Measurements from ENCODE around the gene SARDH.

Gene SARDH

DNA sequence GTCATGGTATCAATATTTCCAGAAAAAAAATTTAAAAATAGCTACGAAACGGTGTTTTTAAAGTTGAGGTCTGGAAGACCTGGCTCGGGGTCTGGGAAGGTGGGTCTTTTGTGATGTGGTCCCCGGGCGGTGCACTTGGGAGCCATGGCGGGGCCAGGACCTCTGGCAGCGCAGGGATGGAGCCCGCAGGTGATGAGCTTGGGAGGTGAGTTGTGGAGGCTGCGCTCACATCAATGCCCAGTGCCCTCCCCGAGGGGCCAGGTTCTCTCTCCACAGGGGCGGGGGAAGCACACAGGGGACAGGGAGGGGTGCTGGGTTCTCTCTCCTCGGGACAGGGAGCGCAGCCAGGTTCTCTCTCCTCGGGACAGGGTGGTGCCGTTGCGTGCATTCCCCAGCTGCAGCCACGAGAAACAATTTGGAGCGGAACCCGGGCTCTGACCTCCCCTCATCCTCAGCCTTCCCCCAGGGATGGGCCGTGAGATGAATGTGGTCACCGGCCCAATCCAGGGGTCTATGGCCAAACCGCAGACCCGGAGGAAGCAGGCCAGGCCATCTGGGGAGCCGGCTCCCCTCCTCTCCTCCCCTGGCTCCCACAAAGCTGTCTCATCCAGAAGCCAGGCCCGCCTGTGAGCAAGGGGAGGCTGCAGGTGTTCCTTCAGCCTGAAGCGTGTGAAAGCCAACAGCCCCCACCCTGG is 76.2 kb downstream of the SARDH start:
- no peak for DNase-seq

DNA sequence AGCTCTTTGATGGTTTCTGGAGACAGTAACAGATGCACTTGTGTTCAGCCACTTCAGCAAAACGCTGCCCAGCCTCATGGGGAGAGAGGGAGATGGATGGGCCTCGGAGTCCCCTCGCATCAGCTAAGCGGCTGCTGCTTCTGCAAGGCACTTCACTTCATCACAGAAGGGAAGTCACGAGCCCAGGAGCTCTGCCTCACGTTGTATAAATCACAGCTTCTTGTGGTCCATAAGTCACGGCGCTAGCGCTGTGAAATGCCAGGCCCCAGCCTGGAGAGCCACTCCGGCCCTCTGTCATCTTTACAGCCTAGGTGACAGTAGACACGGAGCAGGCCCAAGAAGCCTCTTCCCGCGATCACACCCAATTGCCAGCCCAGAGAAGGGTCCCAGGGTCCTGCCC is 78.6 kb downstream of the SARDH start:
- no peak for DNase-seq

DNA sequence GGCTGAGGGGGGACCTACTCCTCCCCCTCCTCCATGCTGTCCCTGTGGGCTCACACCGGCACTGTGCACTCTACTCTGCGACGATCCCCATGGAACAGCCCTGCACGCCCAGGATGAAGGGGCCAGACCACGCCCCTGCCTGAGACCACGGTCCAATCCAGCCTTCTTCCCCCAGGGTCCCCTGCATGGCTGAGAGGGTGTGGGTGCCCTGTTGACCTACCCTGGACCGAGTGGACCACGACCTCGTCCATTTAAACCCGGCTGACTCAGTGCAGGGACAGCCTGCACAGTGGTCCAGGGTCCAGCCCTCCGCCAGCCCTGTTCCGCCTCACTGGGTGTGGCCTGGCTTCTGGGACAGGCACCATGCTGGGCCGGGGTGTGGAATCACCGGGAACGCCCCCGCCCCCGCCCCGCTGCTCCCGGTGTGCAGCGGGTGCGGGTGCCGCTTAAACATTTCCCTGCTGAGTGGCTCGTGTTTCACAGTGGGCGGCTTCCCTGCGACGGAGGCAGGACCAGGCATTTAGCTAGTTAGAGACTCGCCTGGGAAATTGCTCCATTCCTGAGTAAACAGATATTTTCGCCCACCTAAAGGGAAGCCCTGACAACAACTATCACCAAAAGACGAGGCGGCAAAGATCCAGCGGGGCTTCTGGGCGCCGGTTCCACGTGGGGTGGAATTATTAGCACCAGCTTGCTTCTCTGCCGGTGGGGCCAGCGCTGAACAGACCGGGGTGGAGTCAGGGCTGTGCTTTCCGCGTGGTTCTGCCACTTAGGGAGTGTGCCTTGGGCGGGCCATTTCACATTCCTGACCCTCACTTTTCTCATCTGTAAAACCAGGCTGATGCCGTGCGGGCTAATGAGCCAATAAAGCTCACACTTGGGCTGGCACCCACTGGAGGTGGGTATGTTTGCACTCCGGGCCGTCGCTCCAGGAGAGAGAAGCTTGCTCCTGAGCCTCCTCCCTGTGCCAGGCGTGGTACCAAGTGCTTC is 79.4 kb downstream of the SARDH start:
- no peak for DNase-seq

DNA sequence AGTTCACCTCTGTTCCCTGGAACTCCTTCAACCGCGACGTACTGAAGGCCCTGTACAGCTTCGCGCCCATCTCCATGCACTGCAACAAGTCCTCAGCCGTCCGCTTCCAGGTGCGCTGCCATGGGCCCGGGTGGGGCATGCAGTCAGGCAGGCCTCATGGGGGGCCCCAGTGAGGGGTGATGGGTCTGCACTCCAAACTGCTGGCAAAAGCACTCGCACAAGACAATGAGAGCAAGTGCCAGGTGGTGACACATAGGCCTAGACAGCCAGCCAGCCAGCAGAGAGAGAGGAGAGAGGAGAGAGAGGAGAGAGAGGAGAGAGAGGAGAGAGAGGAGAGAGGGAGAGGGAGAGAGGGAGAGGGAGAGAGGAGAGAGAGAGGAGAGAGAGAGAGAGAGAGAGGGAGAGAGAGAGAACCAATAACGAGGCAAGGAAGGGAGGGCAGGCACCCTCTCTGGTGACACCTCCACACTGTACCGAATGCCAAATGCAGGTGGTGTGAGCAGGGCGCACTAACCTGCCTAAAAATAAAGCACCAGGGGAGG is 81.0 kb downstream of the SARDH start:
- no peak for DNase-seq

DNA sequence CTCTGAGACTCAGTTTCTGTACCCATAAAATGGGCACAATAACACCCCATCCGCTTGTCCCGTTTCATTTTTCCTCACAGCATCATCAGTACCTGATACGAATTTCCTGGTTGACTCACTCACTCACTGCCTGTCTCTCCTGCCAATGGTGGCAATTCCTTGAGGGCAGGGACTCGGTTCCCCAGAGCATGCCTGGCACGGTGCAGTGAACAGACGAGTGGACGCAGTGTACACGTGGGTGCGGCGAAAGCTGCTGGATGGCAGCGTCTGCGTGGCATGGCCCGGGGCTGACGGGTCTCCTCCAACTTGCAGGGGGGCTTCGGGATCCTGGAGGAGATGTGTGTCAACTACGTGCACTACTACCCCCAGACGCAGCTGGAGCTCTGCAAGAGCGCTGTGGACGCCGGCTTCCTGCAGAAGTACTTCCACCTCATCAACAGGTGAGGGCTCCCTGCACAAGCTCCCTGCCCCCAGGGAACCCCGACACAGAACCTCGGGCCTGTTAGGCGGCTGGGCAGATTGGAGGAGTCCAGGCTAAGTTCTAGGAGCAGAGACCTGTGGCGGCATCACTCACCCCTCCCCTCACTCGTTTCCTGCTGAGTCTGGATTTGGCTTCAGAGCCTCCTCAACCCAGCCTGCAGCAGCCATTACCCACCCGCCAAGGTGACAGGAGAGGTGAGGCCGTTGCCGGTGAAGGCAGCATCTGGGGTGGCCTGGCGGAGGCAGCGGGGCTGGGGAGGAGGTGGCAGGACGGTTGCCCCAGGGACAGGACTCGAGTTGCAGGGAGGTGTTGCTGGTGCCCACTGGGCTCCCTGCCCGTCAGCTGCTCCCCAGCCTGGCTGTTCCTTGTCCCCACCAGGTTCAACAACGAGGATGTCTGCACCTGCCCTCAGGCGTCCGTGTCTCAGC is 81.7 kb downstream of the SARDH start:
- no peak for DNase-seq

DNA sequence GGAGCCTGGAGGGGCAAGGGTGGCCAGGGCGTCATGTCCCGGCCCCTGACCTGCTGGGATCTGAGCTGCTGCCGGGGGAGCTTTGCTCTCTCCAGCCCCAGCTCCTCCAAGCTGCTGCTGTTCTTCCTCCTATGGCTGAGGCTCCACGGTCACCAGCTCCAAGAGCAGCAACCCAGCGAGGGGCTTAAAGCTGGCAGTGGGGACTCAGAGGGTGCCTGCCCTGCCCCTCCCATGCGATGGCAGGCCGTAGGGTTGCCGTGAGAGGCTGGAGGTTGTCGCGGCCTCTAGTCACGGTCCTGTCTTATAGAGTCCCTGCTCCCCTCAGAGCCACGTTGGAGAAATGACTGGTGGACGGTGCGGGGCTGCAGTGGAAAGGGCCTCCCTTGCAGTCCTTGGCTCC is 82.5 kb downstream of the SARDH start:
- DNase-seq = no peak

DNA sequence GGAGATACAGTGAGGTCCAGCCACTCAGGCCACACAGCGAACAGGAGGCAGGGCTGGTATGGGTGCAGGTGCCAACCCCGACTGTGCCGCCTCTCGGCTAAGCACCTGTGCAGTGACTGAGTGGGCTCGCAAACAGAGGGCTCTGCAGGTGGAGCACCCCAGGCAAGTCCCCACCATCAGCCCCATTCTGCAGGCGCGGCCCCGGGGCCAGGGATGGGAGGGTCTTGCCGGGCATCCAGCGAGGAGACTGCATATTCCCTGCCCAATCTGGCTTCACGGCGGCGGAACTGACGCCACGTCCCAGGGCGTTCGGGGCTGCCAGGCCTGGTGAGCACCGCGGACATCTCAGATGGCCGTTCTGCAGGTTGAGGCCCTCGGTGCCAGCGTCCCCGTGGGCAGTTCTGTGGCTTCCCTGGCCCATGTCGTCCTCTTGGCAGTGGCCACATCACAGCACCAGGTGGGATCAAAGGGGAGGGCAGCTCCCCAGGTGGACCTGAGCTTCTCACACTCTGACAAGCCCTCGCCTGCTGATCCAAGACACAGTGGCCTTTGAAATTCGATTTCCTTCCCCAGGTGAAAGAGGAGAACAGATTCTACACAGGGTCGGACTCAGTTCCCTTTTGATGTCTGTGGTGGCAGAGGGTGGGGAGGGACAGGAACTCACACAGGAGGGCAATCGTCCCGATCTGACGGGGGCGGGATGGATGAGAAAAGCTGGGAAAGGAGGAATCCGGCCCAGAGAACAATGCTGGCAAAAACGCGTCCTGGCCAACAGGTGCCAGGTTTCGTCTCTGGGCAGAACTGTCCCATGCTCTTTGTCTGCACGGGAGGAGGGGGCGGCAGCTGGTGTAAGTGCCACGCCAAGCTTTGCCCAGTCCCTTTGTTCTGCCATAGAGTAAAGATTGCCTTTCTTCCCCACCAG is 83.2 kb downstream of the SARDH start:
- DNase-seq = no peak

DNA sequence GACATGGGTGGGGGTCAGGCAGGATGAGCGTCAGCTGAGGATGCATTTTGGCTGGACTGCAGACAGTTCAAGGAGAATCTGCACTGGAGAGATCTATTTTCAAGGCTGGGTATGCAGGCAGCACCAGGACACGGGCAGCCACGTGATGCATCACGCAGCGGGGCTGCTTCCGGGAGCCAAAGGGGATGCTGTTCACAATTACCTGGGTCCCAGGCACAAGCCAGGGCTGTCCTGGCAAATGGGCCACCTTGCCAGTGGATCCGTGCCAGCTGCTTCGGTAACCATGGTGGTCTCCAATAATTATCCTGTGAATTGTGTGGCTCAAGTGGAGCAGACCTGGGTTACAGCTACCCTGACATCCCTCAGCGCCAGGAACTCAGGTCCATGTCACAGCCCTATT is 84.5 kb downstream of the SARDH start:
- no peak for DNase-seq

DNA sequence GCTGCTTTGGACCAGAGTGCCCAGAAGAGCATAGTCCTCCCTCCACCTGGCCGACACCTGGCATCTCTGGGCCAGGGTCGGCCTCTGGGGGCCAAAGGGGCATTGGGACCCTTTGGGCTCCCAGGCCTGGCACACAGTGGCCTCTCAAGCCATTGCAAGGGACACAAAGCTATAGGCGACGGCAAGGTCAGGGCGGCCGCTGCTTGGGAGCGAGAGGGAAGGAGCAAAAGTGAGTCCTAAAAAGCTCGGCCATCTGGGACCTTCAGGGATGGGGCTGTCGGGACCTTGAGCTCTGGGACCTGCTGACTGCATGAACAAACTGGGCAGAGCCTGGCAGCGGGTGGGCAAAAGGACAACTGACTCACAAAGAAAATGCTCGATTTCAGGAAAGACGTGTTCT is 88.1 kb downstream of the SARDH start:
- no peak for DNase-seq

DNA sequence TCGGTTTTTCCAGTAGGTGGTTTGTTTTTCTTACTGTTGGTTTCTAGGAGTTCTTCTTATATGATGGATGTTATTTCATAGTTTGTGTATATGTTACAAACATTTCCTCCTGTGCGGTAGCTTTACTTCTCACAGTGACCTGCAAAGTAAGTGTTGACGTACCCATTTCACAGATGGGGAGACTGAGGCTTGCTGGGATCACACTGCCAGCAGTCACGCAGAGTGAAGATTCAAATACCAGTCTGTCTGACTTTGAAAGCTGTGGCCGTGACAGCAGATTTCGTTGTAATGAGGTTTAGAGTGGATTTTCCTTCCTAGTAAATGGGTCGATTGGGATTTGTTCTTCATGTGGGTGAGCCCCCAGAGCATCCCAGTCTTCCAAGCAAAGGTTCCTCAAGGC is 89.0 kb downstream of the SARDH start:
- no peak for DNase-seq

DNA sequence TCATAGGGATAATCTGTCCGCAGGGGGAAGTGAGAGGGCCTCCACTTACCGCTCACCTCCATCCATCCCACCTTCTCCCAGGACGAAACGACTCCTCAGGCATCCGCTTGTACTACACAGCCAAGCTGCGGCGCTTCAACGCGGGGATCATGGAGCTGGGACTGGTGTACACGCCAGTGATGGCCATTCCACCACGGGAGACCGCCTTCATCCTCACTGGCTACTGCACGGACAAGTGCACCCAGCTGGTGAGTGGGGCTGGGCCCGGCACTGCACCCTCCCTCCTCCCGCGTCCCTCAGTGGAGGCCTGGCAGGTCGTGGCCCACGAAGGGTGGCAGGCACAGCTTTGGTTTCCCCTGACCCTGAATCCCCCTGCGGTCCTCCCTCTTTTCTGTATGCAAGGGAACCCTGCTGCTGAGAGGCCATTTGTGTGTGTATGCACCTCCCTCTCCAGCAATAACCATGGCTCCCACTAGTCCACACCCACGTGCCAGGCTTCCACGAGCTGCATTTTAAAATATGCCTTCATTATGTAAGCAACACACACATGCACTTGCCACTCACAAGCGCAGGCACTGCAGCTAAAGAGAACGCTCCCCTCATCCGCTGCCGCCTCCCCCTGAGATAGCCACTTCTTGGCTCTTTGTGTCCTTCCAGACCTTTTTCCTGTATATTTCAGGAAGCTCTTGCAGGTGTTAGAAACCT is 90.2 kb downstream of the SARDH start:
- DNase-seq = no peak

DNA sequence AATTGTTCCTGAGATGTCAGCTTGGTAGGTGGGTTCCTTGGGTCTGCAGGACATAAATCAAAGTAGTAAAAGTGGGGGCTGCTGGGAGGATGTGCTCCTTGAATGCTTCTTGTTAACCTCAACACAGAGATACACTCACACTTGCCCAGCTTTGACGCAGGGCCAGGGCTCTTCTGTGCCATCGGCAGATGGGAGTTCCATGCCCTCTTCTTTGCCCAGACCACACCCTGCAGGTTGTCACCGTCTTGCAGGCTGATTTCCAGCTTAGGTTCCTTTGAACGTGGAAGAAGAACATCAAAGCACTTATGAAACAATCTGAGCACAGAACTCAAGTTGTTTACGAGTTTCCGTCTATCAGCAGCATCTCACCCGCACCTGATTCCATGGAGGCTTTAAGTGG is 91.0 kb downstream of the SARDH start:
- DNase-seq = no peak

DNA sequence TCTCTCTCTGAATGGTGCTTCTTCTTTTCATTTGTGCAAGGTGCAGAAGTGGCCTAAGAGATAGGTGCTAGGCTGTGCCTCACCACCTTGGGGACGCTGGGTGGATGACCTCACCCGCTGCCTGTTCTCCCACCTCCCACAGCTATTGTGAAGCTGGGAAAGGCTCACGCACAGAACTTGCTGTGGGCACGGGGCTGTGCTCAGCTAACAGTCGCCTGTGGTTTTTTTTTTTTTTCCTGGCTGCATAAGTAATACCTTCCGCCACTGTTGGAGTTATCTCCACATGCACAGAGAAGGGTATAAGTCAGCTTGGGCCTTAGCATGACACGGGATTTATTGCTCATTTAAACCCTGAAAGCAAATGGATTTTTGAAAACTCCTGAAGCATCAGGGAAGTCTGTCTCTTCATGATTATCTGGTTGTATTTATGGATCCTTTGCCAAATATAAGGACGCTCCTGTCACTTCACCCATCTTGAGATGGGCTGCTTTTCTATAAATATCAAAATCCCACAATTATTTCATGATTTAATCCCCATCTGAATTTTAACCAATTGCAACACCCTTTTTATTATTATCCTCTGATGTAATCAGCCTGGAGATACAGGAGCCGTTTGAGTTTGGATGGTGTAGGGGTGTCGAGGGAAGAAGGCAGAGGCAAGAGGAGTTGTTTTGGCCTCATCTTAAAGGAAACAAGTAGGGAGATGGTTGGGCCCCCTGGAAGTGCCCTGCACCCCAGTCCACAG is 93.0 kb downstream of the SARDH start:
- no peak for DNase-seq

DNA sequence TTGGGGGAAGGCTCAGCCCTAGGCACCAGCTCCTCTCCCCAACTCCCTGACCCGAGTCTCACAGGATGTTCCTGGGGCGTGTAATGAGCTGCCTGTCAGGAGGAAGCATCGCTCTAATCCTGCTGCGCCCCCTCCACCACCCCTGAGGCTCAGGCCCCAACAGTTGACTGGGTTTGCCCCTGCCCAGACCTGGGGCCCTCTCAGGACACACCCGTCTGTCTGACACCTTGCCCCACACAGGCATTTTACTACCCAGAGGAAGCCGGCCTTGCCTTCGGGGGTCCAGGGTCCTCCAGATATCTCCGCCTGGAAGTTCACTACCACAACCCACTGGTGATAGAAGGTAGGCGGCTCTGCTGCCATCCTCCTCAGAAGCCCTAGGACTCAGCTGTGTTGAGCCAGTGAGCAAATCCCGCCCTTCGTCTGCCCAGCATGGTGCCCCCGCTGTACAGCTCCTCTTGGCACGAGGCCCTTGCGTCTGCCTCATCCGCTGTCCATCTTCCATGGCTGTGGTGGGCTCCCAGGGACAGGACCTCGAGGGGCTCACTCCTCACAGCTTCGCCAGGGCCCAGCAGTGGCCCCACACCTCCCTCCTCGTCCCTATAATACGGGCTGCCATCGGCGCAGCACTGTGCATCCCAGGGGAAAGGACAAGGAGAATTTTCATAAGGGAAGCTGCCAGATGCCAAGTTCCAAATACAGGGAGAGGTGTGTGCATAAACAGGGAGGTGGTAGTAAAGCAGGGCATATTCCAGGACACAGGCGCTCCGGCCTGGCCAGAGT is 94.0 kb downstream of the SARDH start:
- DNase-seq = no peak

DNA sequence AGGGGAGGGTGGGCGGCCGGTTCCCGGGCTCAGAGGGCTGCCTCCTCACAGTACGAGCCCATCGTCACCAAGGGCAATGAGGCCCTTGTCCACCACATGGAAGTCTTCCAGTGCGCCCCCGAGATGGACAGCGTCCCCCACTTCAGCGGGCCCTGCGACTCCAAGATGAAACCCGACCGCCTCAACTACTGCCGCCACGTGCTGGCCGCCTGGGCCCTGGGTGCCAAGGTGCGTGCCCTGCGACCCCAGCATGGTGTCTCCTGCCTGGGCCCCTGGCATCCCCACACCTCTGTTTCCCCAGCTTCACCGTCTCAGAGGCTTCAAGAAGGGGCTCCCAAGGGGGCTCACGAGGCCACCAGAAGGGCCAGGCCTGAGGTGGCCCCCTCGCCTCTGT is 94.8 kb downstream of the SARDH start:
- DNase-seq = no peak

DNA sequence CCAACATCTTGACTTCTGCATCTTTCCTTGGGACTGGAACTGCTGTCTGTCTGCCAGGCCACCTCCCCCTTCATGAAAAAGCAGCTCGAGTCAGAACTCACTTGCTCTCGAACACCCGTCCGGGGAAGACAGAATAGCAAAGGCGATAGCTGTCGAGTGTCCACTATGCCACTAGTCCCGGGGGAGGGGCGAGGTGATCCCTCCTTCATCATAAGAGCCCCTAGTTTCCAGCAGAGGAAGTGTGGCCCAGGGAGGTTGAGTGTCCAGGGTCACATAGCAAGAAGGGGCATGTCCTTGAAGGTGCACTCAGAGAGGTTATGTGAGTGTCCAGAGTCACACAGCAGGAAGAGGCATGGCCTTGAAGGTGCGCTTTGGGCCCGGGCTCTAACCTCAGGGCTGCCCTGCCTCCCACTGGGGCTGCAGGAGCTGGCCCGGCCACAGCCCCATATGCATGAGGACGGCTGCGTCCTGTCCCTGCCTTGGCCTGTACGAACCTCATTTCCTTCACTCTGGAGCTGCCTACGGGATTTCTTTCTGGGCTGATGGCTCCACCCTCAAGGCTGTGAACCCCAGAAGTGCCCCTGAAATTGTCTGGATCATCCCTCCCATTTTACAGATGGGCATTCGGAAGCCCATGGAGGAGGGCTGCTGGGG is 95.3 kb downstream of the SARDH start:
- no peak for DNase-seq

DNA sequence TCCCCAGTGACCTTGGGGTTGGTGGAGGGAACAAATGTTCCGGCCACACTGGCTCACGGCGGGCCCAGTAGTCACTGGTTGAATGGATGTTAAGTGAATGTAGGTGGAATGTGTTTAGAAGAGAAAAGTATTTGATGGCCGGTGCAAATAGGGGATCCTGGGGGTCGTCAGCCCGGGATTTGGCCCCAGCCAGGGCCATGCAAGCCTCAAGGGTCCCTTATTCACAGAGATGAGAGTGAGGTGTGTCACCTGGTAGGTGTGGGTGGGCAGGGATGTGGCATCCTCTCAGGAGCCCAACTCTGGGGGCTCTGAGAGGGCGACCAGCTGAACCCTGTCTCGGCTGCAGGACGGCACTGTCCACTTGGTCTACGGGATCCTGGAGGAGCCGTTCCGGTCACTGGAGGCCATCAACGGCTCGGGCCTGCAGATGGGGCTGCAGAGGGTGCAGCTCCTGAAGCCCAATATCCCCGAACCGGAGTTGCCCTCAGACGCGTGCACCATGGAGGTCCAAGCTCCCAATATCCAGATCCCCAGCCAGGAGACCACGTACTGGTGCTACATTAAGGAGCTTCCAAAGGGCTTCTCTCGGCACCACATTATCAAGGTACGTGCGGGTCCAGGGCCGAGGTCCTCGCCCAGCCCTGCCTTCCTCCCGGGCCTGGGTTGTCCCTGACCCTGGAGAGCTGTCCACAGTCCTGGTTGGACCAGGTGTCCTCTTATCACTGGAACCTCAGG is 96.1 kb downstream of the SARDH start:
- DNase-seq = no peak

DNA sequence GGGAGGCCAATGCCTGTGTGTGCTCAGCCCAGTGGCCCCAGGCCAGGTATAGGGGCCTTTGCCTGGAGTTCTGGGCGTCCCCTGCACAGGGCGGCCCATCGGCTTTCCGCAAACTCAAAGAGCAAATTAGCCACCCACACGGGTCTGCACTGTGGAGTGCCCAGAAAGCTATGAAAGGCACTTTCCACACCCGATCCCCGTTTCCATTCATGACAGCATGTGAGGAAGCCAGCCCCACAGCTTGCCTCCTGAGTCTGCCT is 96.8 kb downstream of the SARDH start:
- DNase-seq = no peak

Measured in effector CD8-positive, alpha-beta T cell (primary cell).